Hematopoietic multipotent progenitor cell treated with erythropoietin and hydrocortisone succinate and interleukin-3 and kit ligand, for 17 days (in vitro differentiated cells): ENCODE measurements around the gene CCBE1.

ENCODE experiments used
- DNase-seq: peaks from one replicate; pipeline ENCODE4 v3.0.0-alpha.2; 2015; ENCODE audit warnings: low spot score

Gene CCBE1

GRCh38 chr18:59454909-59455727 is 242.1 kb downstream of the CCBE1 start:
- DNase-seq, result no peak

- DNase-seq, result no peak
Observed at GRCh38 chr18:59453468-59453961, 243.7 kb downstream of the CCBE1 start.

- DNase-seq, result no peak
Observed at GRCh38 chr18:59451963-59452362, 245.3 kb downstream of the CCBE1 start.

- DNase-seq, result no peak
Observed at GRCh38 chr18:59451073-59451472, 246.2 kb downstream of the CCBE1 start.

GRCh38 chr18:59448546-59448945 is 248.7 kb downstream of the CCBE1 start:
- no peak for DNase-seq

GRCh38 chr18:59446012-59446411 is 251.2 kb downstream of the CCBE1 start:
- no peak for DNase-seq

- DNase-seq, result no peak
Observed at GRCh38 chr18:59437851-59438569, 259.2 kb downstream of the CCBE1 start.

GRCh38 chr18:59432803-59433597 is 264.2 kb downstream of the CCBE1 start:
- DNase-seq, result no peak

- no peak for DNase-seq
Observed at GRCh38 chr18:59431131-59431530, 266.1 kb downstream of the CCBE1 start.

GRCh38 chr18:59429608-59430007 is 267.6 kb downstream of the CCBE1 start:
- no peak for DNase-seq

GRCh38 chr18:59428018-59428417 is 269.2 kb downstream of the CCBE1 start:
- no peak for DNase-seq

- DNase-seq, result no peak
Observed at GRCh38 chr18:59426855-59427254, 270.4 kb downstream of the CCBE1 start.

- DNase-seq, result no peak
Observed at GRCh38 chr18:59423259-59423658, 274.0 kb downstream of the CCBE1 start.

- no peak for DNase-seq
Observed at GRCh38 chr18:59420244-59420643, 277.0 kb downstream of the CCBE1 start.

GRCh38 chr18:59419386-59419785 is 277.8 kb downstream of the CCBE1 start:
- DNase-seq, result no peak

- DNase-seq, result no peak
Observed at GRCh38 chr18:59416818-59417217, 280.4 kb downstream of the CCBE1 start.

- DNase-seq, result no peak
Observed at GRCh38 chr18:59414111-59414653, 283.0 kb downstream of the CCBE1 start.

- DNase-seq, result peak; percentile 49
Observed at GRCh38 chr18:59402432-59403090, 294.7 kb downstream of the CCBE1 start.

GRCh38 chr18:59400407-59400806 is 296.8 kb downstream of the CCBE1 start:
- no peak for DNase-seq

- no peak for DNase-seq
Observed at GRCh38 chr18:59395226-59396175, 301.7 kb downstream of the CCBE1 start.
